Tibial nerve (tissue), 4 donors: ENCODE measurements around the gene NUP214.

ENCODE experiments used
- EP300 ChIP-seq, 2 donors: sonication (generic); formaldehyde crosslinking; IDR thresholded peaks; one replicate each; pipeline ENCODE4 v1.6.1; 2017; ENCODE audit warnings: antibody characterized with exemption in 2 of 2, mild to moderate bottlenecking in 1 of 2
- POLR2A ChIP-seq, 2 donors: fragments of 450-650 bp; IDR thresholded peaks; one replicate each; pipeline ENCODE4 v1.6.1; 2017; ENCODE audit warnings: antibody characterized with exemption in 2 of 2, mild to moderate bottlenecking in 2 of 2, moderate library complexity in 2 of 2
- TF ChIP-seq, protein P1 (sequence below), 5 experiments: fragments of 200-600 bp in 3 of 5; fragments of 450-650 bp in 2 of 5; sonication (generic) in 3 of 5; IDR thresholded peaks; one replicate each; pipeline ENCODE4 v1.5.1; 2016 to 2019; ENCODE audit warnings: antibody characterized with exemption in 5 of 5, mild to moderate bottlenecking in 3 of 5, moderate library complexity in 2 of 5

DNA sequence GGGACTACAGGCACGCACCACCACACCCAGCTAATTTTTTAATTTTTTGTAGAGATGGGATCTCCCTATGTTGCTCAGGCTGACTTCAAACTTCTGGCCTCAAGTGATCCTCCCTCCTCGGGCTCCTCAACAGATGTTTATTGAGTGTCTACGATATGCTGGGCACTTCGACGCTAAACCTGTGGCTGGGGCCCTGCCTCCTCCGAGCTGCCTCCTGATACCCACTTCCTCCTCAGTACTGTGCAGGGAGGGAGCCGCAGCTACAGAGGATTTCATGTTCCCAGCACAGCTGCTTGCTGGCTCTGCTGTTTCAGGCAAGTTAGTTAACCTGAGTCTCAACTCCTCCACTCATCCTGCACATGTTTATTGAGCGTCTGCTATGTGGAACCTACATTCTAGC lies 19.4 kb upstream of the NUP214 start:
- no peak for TF ChIP-seq POLR2A (IDR thresholded peaks at IDR 0.05)
- TF ChIP-seq, protein P1, sequence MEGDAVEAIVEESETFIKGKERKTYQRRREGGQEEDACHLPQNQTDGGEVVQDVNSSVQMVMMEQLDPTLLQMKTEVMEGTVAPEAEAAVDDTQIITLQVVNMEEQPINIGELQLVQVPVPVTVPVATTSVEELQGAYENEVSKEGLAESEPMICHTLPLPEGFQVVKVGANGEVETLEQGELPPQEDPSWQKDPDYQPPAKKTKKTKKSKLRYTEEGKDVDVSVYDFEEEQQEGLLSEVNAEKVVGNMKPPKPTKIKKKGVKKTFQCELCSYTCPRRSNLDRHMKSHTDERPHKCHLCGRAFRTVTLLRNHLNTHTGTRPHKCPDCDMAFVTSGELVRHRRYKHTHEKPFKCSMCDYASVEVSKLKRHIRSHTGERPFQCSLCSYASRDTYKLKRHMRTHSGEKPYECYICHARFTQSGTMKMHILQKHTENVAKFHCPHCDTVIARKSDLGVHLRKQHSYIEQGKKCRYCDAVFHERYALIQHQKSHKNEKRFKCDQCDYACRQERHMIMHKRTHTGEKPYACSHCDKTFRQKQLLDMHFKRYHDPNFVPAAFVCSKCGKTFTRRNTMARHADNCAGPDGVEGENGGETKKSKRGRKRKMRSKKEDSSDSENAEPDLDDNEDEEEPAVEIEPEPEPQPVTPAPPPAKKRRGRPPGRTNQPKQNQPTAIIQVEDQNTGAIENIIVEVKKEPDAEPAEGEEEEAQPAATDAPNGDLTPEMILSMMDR (IDR thresholded peaks at IDR 0.05) = no peak
- no peak for TF ChIP-seq EP300 (IDR thresholded peaks at IDR 0.05)
